Measurements from ENCODE around the gene IL1B.

The IL1B gene

DNA sequence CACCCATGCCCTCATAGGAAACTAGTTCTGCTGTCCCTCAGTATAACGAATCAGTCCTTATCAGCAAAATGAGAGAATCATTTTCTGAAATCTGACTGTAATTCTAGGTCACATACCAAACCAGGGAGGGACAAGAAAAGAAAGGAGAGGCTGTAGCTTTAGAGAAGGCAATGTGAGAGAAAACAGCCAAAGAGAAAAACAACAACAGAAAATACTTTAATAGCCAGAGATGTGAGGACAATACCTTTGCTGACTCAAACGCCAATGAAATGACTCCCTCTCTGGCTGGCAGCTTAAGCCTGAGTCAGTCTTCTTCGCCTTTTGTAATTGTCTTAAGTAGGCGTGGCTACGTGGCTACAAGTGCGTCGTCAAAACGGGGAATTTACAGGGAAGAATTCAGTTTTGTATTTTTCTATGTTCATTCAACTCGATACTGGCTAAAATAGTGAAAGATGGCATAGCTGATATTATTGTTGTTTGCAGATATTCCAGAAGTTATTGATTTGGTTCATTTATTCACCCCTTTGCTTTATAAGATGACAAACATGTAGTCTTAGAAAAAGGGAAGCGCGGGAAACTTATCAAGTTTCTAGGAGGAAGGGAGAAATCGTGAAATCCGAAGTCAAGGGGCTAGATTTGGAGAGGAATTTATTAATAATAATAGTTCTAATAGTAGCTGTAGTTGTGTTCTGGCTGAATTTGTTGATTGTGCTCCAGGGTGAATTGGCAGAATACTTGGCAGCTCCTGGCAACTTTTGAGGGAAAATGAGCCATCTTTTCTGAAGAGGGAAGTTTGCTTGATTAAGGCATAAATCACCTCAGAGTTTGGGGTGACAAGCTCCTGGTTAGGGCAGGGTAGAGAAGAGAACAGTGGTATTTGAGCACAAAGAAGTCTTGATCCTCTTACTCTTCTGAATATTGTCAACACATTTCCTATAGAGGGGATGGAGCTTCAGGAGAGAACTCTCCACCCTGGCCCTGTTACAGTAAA is 52.1 kb downstream of the IL1B start, which contains the start of gene IL1A:
IL1A (minus strand) TSS at position 295 of the 991 bp plus-strand sequence. CDS start 723 bp downstream, outside the sequence.
- TF ChIP-seq, protein P1, sequence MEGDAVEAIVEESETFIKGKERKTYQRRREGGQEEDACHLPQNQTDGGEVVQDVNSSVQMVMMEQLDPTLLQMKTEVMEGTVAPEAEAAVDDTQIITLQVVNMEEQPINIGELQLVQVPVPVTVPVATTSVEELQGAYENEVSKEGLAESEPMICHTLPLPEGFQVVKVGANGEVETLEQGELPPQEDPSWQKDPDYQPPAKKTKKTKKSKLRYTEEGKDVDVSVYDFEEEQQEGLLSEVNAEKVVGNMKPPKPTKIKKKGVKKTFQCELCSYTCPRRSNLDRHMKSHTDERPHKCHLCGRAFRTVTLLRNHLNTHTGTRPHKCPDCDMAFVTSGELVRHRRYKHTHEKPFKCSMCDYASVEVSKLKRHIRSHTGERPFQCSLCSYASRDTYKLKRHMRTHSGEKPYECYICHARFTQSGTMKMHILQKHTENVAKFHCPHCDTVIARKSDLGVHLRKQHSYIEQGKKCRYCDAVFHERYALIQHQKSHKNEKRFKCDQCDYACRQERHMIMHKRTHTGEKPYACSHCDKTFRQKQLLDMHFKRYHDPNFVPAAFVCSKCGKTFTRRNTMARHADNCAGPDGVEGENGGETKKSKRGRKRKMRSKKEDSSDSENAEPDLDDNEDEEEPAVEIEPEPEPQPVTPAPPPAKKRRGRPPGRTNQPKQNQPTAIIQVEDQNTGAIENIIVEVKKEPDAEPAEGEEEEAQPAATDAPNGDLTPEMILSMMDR (IDR thresholded peaks at IDR 0.05; ENCODE audit: low read length, missing control alignments), result no peak
- peak within 1 kb of the TSS; percentile 36 for H3K4me3 ChIP-seq (replicated peaks; ENCODE audit: low read depth, low read length)
- peak; percentile 84 for DNase-seq (ENCODE audit: low read depth)

DNA sequence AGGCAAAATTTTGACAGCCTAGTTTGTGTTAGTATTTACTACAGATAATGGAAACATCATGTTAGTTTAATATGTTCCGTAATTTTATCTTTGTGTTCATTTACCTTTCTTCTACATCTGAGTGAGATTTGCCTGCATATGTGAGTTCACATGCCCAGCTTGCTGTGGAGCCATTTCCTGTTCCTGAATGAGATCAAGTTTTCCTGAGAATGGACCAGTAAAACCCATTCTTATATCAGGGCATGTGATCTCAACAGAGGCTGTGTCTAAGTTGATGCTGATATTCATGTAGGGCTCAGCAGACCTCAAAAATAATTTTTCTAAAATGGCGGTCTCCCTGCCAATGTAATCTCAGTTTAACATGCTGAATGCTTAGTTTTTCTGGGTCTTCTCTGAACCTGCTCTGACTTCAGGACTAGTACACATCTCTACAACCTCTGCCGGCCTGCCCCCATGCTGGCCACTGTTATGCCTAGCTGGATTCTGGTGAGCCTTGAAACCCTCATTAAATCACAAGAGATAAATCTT is 53.3 kb downstream of the IL1B start:
- peak overlapping the region; percentile 36 for H3K4me3 ChIP-seq (replicated peaks; ENCODE audit: low read depth, low read length)
- no peak for DNase-seq (ENCODE audit: low read depth)
- TF ChIP-seq, protein P1 (IDR thresholded peaks at IDR 0.05; ENCODE audit: low read length, missing control alignments), result no peak

DNA sequence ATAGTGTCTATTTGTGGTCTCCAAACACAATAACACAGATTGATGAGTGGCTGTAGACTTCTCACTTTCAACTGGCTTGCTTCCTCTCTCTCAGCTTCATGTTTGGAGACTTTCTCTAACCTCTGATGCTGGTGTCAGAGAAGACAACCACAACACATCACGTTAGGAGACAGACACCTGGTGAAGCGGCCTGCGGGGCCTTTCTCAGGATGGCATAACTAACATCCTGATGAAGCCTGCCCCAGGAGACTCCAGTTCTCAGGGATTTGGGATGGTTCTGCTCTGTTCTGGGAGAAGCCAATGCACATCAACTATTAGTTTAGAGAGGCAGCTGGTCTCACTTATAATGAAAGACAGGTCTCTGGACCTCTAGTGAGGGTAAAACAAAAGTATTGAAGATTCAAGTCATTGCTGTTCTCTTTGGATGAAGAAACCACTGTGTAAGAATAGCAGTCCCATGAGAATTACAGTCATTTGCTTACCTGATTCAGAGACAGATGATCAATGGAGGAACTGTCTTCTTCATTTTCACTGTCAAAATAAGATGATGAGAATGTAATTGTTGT is 54.3 kb downstream of the IL1B start:
- DNase-seq (ENCODE audit: low read depth), result no peak
- TF ChIP-seq, protein P1 (IDR thresholded peaks at IDR 0.05; ENCODE audit: low read length, missing control alignments), result no peak
- H3K4me3 ChIP-seq (replicated peaks; ENCODE audit: low read depth, low read length), result no peak overlapping the region

Measured in fibroblast of pulmonary artery (primary cell).